Right lobe of liver (tissue), 6 donors: ENCODE measurements around the gene CNGB1. TPM values are rescaled to one million over a fixed set of nuclear protein-coding genes. Genes with fewer than 3 reads are reported as not detected.

ENCODE experiments used
- ATAC-seq, 4 donors: fragments of 200-7000 bp; cut with Tn5 transposase; one replicate each; pipeline ENCODE4 v1.9.1; 2020; ENCODE audit warnings: mild to moderate bottlenecking in 4 of 4, moderate library complexity in 4 of 4
- DNase-seq, 3 donors: peaks; one replicate each; pipeline ENCODE4 v3.0.0-alpha.2; 2020
- H3K27ac ChIP-seq, 3 donors: fragments of 200-600 bp; one replicate each; pipeline ENCODE4 v1.8.0; 2022
- H3K27me3 ChIP-seq, 2 donors: fragments of 200-600 bp; one replicate each; pipeline ENCODE4 v1.8.0; 2022
- H3K36me3 ChIP-seq, 4 donors: fragments of 200-600 bp; sonication (generic) in 1 of 4; one replicate each; pipeline versions ENCODE4 v1.5.1 to v1.8.0; 2017 to 2022; ENCODE audit warnings: control low read depth in 1 of 4
- H3K4me1 ChIP-seq, 4 donors: fragments of 200-600 bp; sonication (generic) in 1 of 4; one replicate each; pipeline versions ENCODE4 v1.5.1 to v1.8.0; 2017 to 2022; ENCODE audit warnings: control low read depth in 1 of 4
- H3K4me3 ChIP-seq, 3 donors: fragments of 200-600 bp; one replicate each; pipeline ENCODE4 v1.8.0; 2022
- H3K9me3 ChIP-seq, 4 donors: fragments of 200-600 bp; sonication (generic) in 1 of 4; one replicate each; pipeline versions ENCODE4 v1.5.1 to v1.8.0; 2017 to 2022; ENCODE audit warnings: control low read depth in 1 of 4
- POLR2A ChIP-seq: fragments of 450-650 bp; IDR thresholded peaks from one replicate; pipeline ENCODE4 v1.6.1; 2017; ENCODE audit warnings: antibody characterized with exemption, mild to moderate bottlenecking
- WGBS: methylation state at CpG from one replicate; pipeline ENCODE4 v1.1.6; 2018; ENCODE audit warnings: low coverage, low lambda C conversion rate; ENCODE audit not compliant: insufficient coverage; ENCODE audit errors: missing lambda C conversion rate; 5-methylcytosine and 5-hydroxymethylcytosine counted together
- intact Hi-C, 2 donors: fragments of 100-400 bp; cut with DNase I; formaldehyde crosslinking; loops; one replicate each; pipeline versions ENCODE4 v1.11.2 to v1.14.1; 2022
- total RNA-seq, 6 experiments: library from RNA; depleted of rRNA in 2 of 6; stranded (reverse); fragments of >200 nt in 2 of 6; fragmentation: NEBNext Ultra II Directional in 3 of 6; extraction: Animal tissue kit (Norgen Biotek cat#: 25700) in 3 of 6; gene quantifications; one replicate each; pipeline versions ENCODE4 v1.1.0 to v1.2.4, GENCODE V29; 2016 to 2023
- TF ChIP-seq, protein P1 (sequence below), 4 donors: fragments of 200-600 bp in 3 of 4; fragments of 450-650 bp in 1 of 4; IDR thresholded peaks; one replicate each; pipeline versions ENCODE4 v1.5.1 to v1.8.0; 2016 to 2022; ENCODE audit warnings: antibody characterized with exemption in 4 of 4, mild to moderate bottlenecking in 2 of 4
- donor health status: DM: no; HTN: yes; CAD: no.
- donor health status: DM: no; HTN: no; CAD: no.
- donor health status: DM: no; HTN: no; CAD: no.
- donor health status: DM: no; HTN: yes; CAD: no.
- donor health status: DM: no; HTN: yes; CAD: no.

The CNGB1 gene
- total RNA-seq, 6 experiments from 2014 or later = not detected

DNA sequence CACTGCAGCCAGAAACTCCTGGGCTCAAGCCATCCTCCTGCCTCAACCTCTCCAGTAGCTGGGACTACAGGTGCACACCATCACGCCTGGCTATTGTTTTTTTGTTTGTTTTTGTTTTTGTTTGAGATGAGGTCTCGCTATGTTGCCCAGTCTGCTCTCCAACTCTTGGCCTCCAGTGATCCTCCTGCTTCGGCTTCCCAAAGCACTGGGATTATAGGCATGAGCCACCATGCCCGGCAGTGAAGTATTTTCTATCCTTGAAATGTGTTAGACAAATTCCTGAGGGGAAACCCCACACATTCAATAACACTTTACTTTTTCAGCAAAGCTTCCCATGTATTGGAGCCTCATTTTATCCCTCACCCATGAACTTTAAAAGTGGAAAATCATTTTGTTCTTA lies 87.4 kb downstream of the CNGB1 start:
- H3K9me3 ChIP-seq = no peaks in the 10 kb centered on the region
- 87% methylated on average over 4 of the region's 4 CpGs for WGBS
- H3K27me3 ChIP-seq = no peaks in the 10 kb centered on the region

DNA sequence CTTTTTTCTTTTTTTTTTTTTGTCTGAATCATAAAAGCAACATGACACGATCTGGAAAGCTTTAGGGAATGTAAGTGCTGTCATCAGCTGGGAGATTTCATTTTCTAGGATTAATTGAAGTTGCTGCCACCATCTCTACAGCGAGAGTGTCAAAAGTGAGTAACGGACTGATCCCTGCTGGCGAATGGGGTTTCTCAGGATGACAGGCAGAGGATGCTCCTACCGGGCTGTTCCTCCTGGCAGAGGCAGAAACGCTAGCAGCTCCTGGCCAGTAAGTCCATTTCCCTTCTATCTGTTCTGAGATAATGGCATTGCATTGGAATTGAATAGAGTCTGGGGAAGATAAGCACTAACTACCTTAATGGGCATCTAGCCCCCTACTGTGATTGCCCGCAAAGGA lies 88.1 kb downstream of the CNGB1 start:
- DNase-seq = no peak
- no peak overlapping the region for H3K4me3 ChIP-seq
- TF ChIP-seq, protein P1, sequence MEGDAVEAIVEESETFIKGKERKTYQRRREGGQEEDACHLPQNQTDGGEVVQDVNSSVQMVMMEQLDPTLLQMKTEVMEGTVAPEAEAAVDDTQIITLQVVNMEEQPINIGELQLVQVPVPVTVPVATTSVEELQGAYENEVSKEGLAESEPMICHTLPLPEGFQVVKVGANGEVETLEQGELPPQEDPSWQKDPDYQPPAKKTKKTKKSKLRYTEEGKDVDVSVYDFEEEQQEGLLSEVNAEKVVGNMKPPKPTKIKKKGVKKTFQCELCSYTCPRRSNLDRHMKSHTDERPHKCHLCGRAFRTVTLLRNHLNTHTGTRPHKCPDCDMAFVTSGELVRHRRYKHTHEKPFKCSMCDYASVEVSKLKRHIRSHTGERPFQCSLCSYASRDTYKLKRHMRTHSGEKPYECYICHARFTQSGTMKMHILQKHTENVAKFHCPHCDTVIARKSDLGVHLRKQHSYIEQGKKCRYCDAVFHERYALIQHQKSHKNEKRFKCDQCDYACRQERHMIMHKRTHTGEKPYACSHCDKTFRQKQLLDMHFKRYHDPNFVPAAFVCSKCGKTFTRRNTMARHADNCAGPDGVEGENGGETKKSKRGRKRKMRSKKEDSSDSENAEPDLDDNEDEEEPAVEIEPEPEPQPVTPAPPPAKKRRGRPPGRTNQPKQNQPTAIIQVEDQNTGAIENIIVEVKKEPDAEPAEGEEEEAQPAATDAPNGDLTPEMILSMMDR (IDR thresholded peaks at IDR 0.05) = no peak
- no peak for TF ChIP-seq POLR2A
- intact Hi-C loops = no loop called here
- 89% methylated on average over 4 of the region's 7 CpGs for WGBS
- no peak for ATAC-seq
- H3K9me3 ChIP-seq = no peaks in the 10 kb centered on the region
- no peak overlapping the region for H3K27ac ChIP-seq
- H3K4me1 ChIP-seq = no peaks in the 10 kb centered on the region
- H3K27me3 ChIP-seq = no peaks in the 10 kb centered on the region
- H3K36me3 ChIP-seq = no peaks in the 10 kb centered on the region

More for the DNA sequence above, 87.4 kb downstream of the CNGB1 start:
- DNase-seq = no peak
- no peaks in the 10 kb centered on the region for H3K36me3 ChIP-seq
- no peak for ATAC-seq
- no peak for TF ChIP-seq POLR2A
- TF ChIP-seq, protein P1 (IDR thresholded peaks at IDR 0.05) = no peak
- no peak overlapping the region for H3K27ac ChIP-seq
- intact Hi-C loops = no loop called here
- H3K4me1 ChIP-seq = no peaks in the 10 kb centered on the region
- H3K4me3 ChIP-seq = no peak overlapping the region

DNA sequence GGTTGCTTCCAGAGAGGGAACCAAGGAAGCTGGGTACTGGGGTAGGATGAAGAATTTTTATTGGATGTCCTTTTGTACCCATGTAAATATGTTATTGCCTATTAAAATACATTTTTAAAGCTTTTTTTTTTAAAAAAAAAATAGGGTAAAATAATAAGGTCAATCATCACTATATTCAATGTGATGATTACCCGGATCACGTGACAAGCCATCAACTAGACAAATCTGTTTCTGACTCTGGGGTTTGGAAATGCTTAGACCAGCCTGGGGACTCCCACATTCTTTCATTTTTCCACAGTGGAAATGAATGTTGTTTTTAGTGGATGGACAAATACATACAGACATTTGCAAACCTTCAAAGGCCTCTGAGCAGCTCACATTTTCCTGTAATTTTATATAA lies 88.7 kb downstream of the CNGB1 start:
- WGBS = 72% methylated on average over 2 of the region's 2 CpGs
- TF ChIP-seq, protein P1 (IDR thresholded peaks at IDR 0.05) = no peak
- no peaks in the 10 kb centered on the region for H3K27me3 ChIP-seq
- H3K9me3 ChIP-seq = no peaks in the 10 kb centered on the region
- H3K4me3 ChIP-seq = no peak overlapping the region
- H3K4me1 ChIP-seq = no peaks in the 10 kb centered on the region
- no peaks in the 10 kb centered on the region for H3K36me3 ChIP-seq
- intact Hi-C loops = no loop called here
- H3K27ac ChIP-seq = no peak overlapping the region
- DNase-seq = no peak
- ATAC-seq = no peak

DNA sequence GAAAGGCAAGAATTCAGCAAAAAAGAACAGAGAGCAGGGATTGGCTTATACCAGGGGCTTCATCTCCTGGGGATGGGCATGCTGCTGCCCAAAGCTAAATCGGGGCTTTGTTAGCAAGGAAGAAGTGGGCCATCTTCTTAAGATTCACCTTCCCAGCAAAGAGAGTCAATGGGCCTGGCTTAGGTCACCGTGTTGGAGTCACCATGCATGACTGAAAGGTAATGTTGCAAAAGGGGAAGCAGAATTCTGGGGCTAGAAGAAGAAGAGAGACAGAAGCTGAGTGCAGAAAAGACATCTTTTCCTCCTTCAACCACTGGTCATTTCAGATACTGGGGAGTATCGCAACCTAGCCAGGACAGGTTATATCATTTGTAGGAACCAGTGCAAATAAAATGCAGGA lies 92.3 kb downstream of the CNGB1 start:
- intact Hi-C loops = no loop called here
- no peaks in the 10 kb centered on the region for H3K36me3 ChIP-seq

More for the DNA sequence above, 92.3 kb downstream of the CNGB1 start:
- Histone ChIP-seq H3K4me3 (no peak overlapping the region), H3K27me3 (no peaks in the 10 kb centered on the region), H3K9me3 (no peaks in the 10 kb centered on the region), H3K27ac (no peak overlapping the region), H3K4me1 (no peaks in the 10 kb centered on the region)
- TF ChIP-seq POLR2A = no peak
- TF ChIP-seq, protein P1 (IDR thresholded peaks at IDR 0.05) = no peak
- 60% methylated on average over 2 of the region's 3 CpGs for WGBS
- no peak for DNase-seq
- ATAC-seq = no peak
